Peyer's patch (tissue), 4 donors: ENCODE data around the gene OR2D2.

Source experiments
- CTCF ChIP-seq, 6 experiments: fragments of 450-650 bp in 4 of 6; fragments of 200-600 bp in 2 of 6; sonication (generic) in 1 of 6; IDR thresholded peaks; one replicate each; pipeline ENCODE4 v1.5.1; 2017 to 2019; ENCODE audit warnings: antibody characterized with exemption in 6 of 6, mild to moderate bottlenecking in 3 of 6, moderate library complexity in 1 of 6
- POLR2A ChIP-seq, 2 donors: fragments of 450-650 bp; IDR thresholded peaks; one replicate each; pipeline ENCODE4 v1.5.1; 2017; ENCODE audit warnings: antibody characterized with exemption in 2 of 2, mild to moderate bottlenecking in 2 of 2, moderate library complexity in 2 of 2

- TF ChIP-seq CTCF (IDR thresholded peaks at IDR 0.05) (no peak), POLR2A (IDR thresholded peaks at IDR 0.05) (no peak)
Measured at GRCh38 chr11:6928916-6929315, 36.6 kb upstream of the OR2D2 start.
